Ammon's horn (tissue), 1 donor: ENCODE data around the gene CDH4.
"Not testable (repeated sequence)": the region's sequence is repeated elsewhere in the genome, so short reads cannot be mapped to it uniquely, and the experiment has no call there.

ENCODE experiments used
- DNase-seq: peaks from one replicate; pipeline ENCODE4 v3.0.0-alpha.2; 2016; ENCODE audit warnings: low spot score

CDH4 gene

GRCh38 chr20:61979701-61980635, 727.9 kb downstream of the CDH4 start:
- no peak for DNase-seq

GRCh38 chr20:61980647-61981583, 728.9 kb downstream of the CDH4 start:
- no peak for DNase-seq

- not testable (repeated sequence) for DNase-seq
These were observed 729.6 kb downstream of the CDH4 start for GRCh38 chr20:61981691-61982090.

- DNase-seq = no peak
These were observed 730.3 kb downstream of the CDH4 start for GRCh38 chr20:61982191-61982950.

- no peak for DNase-seq
These were observed 730.9 kb downstream of the CDH4 start for GRCh38 chr20:61982951-61983315.

- no peak for DNase-seq
These were observed 731.9 kb downstream of the CDH4 start for GRCh38 chr20:61983965-61984364.

GRCh38 chr20:61984431-61984830, 732.4 kb downstream of the CDH4 start:
- not testable (repeated sequence) for DNase-seq

GRCh38 chr20:61985096-61985495, 733.0 kb downstream of the CDH4 start:
- no peak for DNase-seq

GRCh38 chr20:61986762-61987321, 734.8 kb downstream of the CDH4 start:
- DNase-seq = no peak

- DNase-seq = no peak
These were observed 736.6 kb downstream of the CDH4 start for GRCh38 chr20:61988665-61989064.

- DNase-seq = no peak
These were observed 737.7 kb downstream of the CDH4 start for GRCh38 chr20:61989741-61990140.
